A673 (cell line): ENCODE measurements around the gene TSHZ1.

Experiments used
- CTCF ChIP-seq: fragments of 300-800, 200-600 bp; sonication (generic); conservative IDR thresholded peaks from 2 replicates; pipeline ENCODE4 v1.5.1; 2017; ENCODE audit warnings: low read depth, mild to moderate bottlenecking, antibody characterized with exemption, low read length, moderate library complexity, mixed read lengths
- EZH2 ChIP-seq: fragments of 200-600 bp; sonication (generic); IDR thresholded peaks from 2 replicates; pipeline ENCODE4 v1.6.1; 2017; ENCODE audit warnings: borderline replicate concordance, low read depth, mild to moderate bottlenecking, mixed read lengths, antibody characterized with exemption, low read length; ENCODE audit not compliant: poor library complexity, severe bottlenecking

- TF ChIP-seq CTCF (no peak), EZH2 (no peak)
Measured at GRCh38 chr18:75205514-75206132, 5.0 kb upstream of the TSHZ1 start.
